Measurements from ENCODE around the gene FAM50B. TPM values are rescaled to one million over a fixed set of nuclear protein-coding genes. Genes with fewer than 3 reads are reported as not detected.

The FAM50B gene
- total RNA-seq, 1 donor from 2014 or later, result 8.1 TPM

- peak overlapping the region; percentile 80 to 82 for H3K27ac ChIP-seq
- H3K4me3 ChIP-seq, result no peak overlapping the region
- no peak for DNase-seq (ENCODE audit: low spot score in 2 of 2)
- TF ChIP-seq, protein P1, sequence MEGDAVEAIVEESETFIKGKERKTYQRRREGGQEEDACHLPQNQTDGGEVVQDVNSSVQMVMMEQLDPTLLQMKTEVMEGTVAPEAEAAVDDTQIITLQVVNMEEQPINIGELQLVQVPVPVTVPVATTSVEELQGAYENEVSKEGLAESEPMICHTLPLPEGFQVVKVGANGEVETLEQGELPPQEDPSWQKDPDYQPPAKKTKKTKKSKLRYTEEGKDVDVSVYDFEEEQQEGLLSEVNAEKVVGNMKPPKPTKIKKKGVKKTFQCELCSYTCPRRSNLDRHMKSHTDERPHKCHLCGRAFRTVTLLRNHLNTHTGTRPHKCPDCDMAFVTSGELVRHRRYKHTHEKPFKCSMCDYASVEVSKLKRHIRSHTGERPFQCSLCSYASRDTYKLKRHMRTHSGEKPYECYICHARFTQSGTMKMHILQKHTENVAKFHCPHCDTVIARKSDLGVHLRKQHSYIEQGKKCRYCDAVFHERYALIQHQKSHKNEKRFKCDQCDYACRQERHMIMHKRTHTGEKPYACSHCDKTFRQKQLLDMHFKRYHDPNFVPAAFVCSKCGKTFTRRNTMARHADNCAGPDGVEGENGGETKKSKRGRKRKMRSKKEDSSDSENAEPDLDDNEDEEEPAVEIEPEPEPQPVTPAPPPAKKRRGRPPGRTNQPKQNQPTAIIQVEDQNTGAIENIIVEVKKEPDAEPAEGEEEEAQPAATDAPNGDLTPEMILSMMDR (IDR thresholded peaks at IDR 0.05), result no peak
- peaks cover 18 to 56% of the 10 kb centered on the region in 2 donors for H3K4me1 ChIP-seq
- H3K9me3 ChIP-seq, result no peaks in the 10 kb centered on the region
- no peaks in the 10 kb centered on the region for H3K27me3 ChIP-seq
- intact Hi-C loops (cut with DNase I), result loop anchor here (2.0 kb wide), 1 partner anchor 14 kb away; no protein-coding TSS in a partner anchor
- H3K36me3 ChIP-seq, result no peaks in the 10 kb centered on the region
These were observed 26.3 kb upstream of the FAM50B start for GRCh38 chr6:3822747-3823445.

GRCh38 chr6:3823671-3824070 is 25.5 kb upstream of the FAM50B start:
- H3K27ac ChIP-seq, result peak overlapping the region; percentile 80 to 82
- no peaks in the 10 kb centered on the region for H3K36me3 ChIP-seq
- no peaks in the 10 kb centered on the region for H3K27me3 ChIP-seq
- no peak for DNase-seq (ENCODE audit: low spot score in 2 of 2)
- intact Hi-C loops (cut with DNase I), result loop anchor here (2.0 kb wide), 1 partner anchor 15 kb away; no protein-coding TSS in a partner anchor
- no peaks in the 10 kb centered on the region for H3K9me3 ChIP-seq
- TF ChIP-seq, protein P1 (IDR thresholded peaks at IDR 0.05), result no peak
- H3K4me1 ChIP-seq, result peaks cover 18 to 56% of the 10 kb centered on the region in 2 donors
- H3K4me3 ChIP-seq, result no peak overlapping the region

DNA sequence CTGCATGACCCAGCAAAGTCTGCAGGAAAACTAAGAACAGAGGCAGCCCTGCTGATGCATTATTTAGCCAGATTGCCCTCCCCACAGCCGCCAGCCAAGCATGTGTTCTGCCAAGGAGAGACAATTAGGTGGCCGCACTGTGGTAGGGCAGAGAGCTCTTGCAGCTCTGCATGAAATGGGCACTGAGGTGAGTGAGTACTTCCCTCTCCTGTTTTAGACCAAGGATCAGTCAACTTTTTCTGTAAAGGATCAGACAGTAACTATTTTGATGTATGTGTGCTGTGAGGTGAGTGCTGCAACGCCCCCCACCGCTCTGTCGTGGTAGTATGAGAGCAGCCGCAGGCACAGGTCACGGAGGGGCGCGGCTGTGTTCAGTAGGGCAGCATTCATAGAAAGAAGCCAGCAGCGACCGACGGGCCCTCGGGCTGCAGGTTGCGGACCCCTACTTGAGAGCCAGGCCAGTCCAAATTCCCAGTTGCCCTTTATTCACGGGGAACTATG is 23.8 kb upstream of the FAM50B start:
- TF ChIP-seq, protein P1 (IDR thresholded peaks at IDR 0.05), result peak; percentile 41 to 57 (median 56)
- peak in 1 of 2 donors; percentile 90 for DNase-seq (ENCODE audit: low spot score in 2 of 2)
- Histone ChIP-seq H3K36me3 (no peaks in the 10 kb centered on the region), H3K27me3 (no peaks in the 10 kb centered on the region), H3K9me3 (no peaks in the 10 kb centered on the region), H3K4me3 (peak overlapping the region; percentile 18 to 40), H3K27ac (peak overlapping the region; percentile 80 to 82), H3K4me1 (peaks cover 18 to 49% of the 10 kb centered on the region in 2 donors)
- intact Hi-C loops (cut with DNase I), result no loop called here

DNA sequence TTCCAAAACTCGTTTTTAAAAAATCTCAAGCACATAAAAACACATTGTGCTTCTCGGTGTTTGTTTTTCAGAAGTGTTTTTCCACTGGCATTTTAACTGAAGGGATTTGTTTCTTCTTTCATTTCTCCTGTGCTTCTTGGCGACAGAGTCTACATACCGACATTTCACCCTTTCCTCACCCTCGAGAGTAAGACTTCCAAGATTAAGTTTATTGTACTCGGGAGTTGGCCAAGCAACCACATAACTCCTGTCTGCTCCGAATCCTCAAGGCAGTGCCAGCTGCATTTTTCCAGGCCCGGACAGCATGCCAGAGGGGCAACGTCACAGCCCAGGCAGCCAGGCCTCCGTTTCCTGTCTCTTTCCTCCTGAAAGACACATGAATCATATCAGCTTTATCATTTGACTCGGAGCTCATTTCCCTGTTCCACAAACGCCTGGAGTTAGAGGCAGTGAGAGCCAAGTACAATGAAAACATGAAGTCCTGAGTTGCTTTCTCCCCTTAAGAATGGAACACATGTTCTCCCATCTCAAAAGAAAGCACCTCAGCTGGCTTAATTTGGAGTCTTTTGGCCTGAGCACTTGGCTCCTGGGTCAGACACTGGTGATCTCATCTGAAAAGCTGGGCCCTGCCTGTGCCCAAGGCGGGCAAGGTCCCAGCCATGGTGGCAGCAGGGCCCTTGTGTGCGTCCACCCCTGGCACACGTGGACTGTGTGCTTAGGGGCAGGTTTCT is 23.2 kb upstream of the FAM50B start:
- H3K9me3 ChIP-seq, result no peaks in the 10 kb centered on the region
- TF ChIP-seq, protein P1 (IDR thresholded peaks at IDR 0.05), result no peak
- DNase-seq (ENCODE audit: low spot score in 2 of 2), result peak; percentile 90 to 99
- H3K4me1 ChIP-seq, result peaks cover 18 to 46% of the 10 kb centered on the region in 2 donors
- no peaks in the 10 kb centered on the region for H3K36me3 ChIP-seq
- H3K27ac ChIP-seq, result peak overlapping the region; percentile 89 to 93
- intact Hi-C loops (cut with DNase I), result loop anchor here (1.0 kb wide), 3 partner anchors 15 to 76 kb away; no protein-coding TSS in a partner anchor
- H3K4me3 ChIP-seq, result peak overlapping the region; percentile 18 to 40
- no peaks in the 10 kb centered on the region for H3K27me3 ChIP-seq

GRCh38 chr6:3829285-3829684 is 19.9 kb upstream of the FAM50B start:
- peak in 1 of 2 donors; percentile 21 for DNase-seq (ENCODE audit: low spot score in 2 of 2)
- H3K9me3 ChIP-seq, result no peaks in the 10 kb centered on the region
- H3K27me3 ChIP-seq, result no peaks in the 10 kb centered on the region
- H3K4me1 ChIP-seq, result peaks cover 15 to 32% of the 10 kb centered on the region in 2 donors
- no peak overlapping the region for H3K27ac ChIP-seq
- TF ChIP-seq, protein P1 (IDR thresholded peaks at IDR 0.05), result no peak
- no peaks in the 10 kb centered on the region for H3K36me3 ChIP-seq
- intact Hi-C loops (cut with DNase I), result no loop called here
- H3K4me3 ChIP-seq, result no peak overlapping the region
